GF-D8 (cell line): ENCODE results near the gene TSHR.
"Not testable (repeated sequence)": the region's sequence is repeated elsewhere in the genome, so short reads cannot be mapped to it uniquely, and the experiment has no call there.

Experiments
- DNase-seq: peaks from one replicate; lab custom pipeline; 2025; lab: John Stamatoyannopoulos, UW

TSHR gene

GRCh38 chr14:80955416-80955941 is at the start of gene TSHR:
TSS of gene TSHR (plus strand) at chr14:80955621. CDS start at chr14:80955681, 60 bp downstream.
- DNase-seq: no peak

- DNase-seq: no peak
Observed at GRCh38 chr14:80906336-80906735, 49.1 kb upstream of the TSHR start.

GRCh38 chr14:80906946-80907345 is 48.5 kb upstream of the TSHR start:
- no peak for DNase-seq

GRCh38 chr14:80912013-80912412 is 43.4 kb upstream of the TSHR start:
- DNase-seq: not testable (repeated sequence)

- DNase-seq: no peak
Observed at GRCh38 chr14:80919622-80920021, 35.8 kb upstream of the TSHR start.

- DNase-seq: no peak
Observed at GRCh38 chr14:80923368-80923767, 32.1 kb upstream of the TSHR start.

- DNase-seq: no peak
Observed at GRCh38 chr14:80924365-80925103, 30.9 kb upstream of the TSHR start.

GRCh38 chr14:80926397-80927082 is 28.9 kb upstream of the TSHR start:
- no peak for DNase-seq

- DNase-seq: no peak
Observed at GRCh38 chr14:80927083-80927989, 28.1 kb upstream of the TSHR start.

GRCh38 chr14:80930095-80930494 is 25.3 kb upstream of the TSHR start:
- DNase-seq: no peak

GRCh38 chr14:80930836-80931389 is 24.5 kb upstream of the TSHR start:
- peak; percentile 93 for DNase-seq

- no peak for DNase-seq
Observed at GRCh38 chr14:80933282-80933681, 22.1 kb upstream of the TSHR start.

GRCh38 chr14:80933686-80934085 is 21.7 kb upstream of the TSHR start:
- no peak for DNase-seq

- no peak for DNase-seq
Observed at GRCh38 chr14:80940146-80940545, 15.3 kb upstream of the TSHR start.

- DNase-seq: peak; percentile 84
Observed at GRCh38 chr14:80941241-80942185, 13.9 kb upstream of the TSHR start, which contains the start of gene CEP128. TSS of gene CEP128 (minus strand) at chr14:80941738.

GRCh38 chr14:80942191-80942600 is 13.2 kb upstream of the TSHR start:
- no peak for DNase-seq

GRCh38 chr14:80944861-80945617 is 10.4 kb upstream of the TSHR start:
- no peak for DNase-seq

- DNase-seq: no peak
Observed at GRCh38 chr14:80946187-80946586, 9.2 kb upstream of the TSHR start.

GRCh38 chr14:80946797-80947196 is 8.6 kb upstream of the TSHR start:
- no peak for DNase-seq

GRCh38 chr14:80948291-80948690 is 7.1 kb upstream of the TSHR start:
- no peak for DNase-seq
